HepG2 (cell line): Measurements from ENCODE around the gene HSDL2. TPM values are rescaled to one million over a fixed set of nuclear protein-coding genes. Genes with fewer than 3 reads are reported as not detected.
A peak's percentile ranks its signal among the peaks of the same experiment; 100 is the strongest.

Source experiments
- GPN1 ChIP-seq: sonication (generic); formaldehyde crosslinking; IDR thresholded peaks from 2 replicates; pipeline ENCODE4 v1.5.1; 2020; ENCODE audit warnings: missing genetic modification reagents, borderline replicate concordance
- MIXL1 ChIP-seq: IDR thresholded peaks from 2 replicates; pipeline ENCODE4 v1.6.1; 2016
- ZNF251 ChIP-seq: sonication (generic); formaldehyde crosslinking; IDR thresholded peaks from 2 replicates; pipeline ENCODE4 v1.9.0; 2021; ENCODE audit warnings: mild to moderate bottlenecking, missing genetic modification reagents
- ZNF766 ChIP-seq: sonication (generic); formaldehyde crosslinking; IDR thresholded peaks from 2 replicates; pipeline ENCODE4 v1.5.0; 2020; ENCODE audit warnings: missing genetic modification reagents, borderline replicate concordance
- polyA plus RNA-seq, 8 experiments: library from polyadenylated mRNA; depleted of rRNA in 3 of 8; stranded (reverse) in 7 of 8; unstranded in 1 of 8; fragments of >200 nt; fragmentation: Illumina TruSeq in 4 of 8; extraction: Trizol in 4 of 8; gene quantifications; 2 replicates each; pipeline versions ENCODE4 v1.2.1 to v1.2.3, GENCODE V29; 2011 to 2016; ENCODE audit warnings: low read depth in 4 of 8, missing spikeins in 1 of 8, mixed read lengths in 1 of 8; ENCODE audit not compliant: insufficient read depth in 1 of 8
- total RNA-seq, 5 experiments: library from RNA; depleted of rRNA; stranded (reverse); fragments of >200 nt; fragmentation: Illumina TruSeq; extraction: Trizol; gene quantifications; 2 replicates each; pipeline ENCODE4 v1.2.3, GENCODE V29; 2016; ENCODE audit warnings: low read depth in 1 of 5
- TF ChIP-seq, protein P1 (sequence below): sonication (generic); formaldehyde crosslinking; IDR thresholded peaks from 2 replicates; pipeline ENCODE4 v1.4.0; 2020; ENCODE audit warnings: missing genetic modification reagents
- TF ChIP-seq, protein P2 (sequence below): sonication (generic); formaldehyde crosslinking; IDR thresholded peaks from 2 replicates; pipeline ENCODE4 v1.4.0; 2020; ENCODE audit warnings: missing genetic modification reagents, borderline replicate concordance
- TF ChIP-seq, protein P3 (sequence below): sonication (generic); formaldehyde crosslinking; IDR thresholded peaks from 2 replicates; pipeline ENCODE4 v1.4.0; 2020; ENCODE audit warnings: mild to moderate bottlenecking, missing genetic modification reagents
- TF ChIP-seq, protein P4 (sequence below): IDR thresholded peaks from 2 replicates; pipeline ENCODE4 v1.6.1; 2018; ENCODE audit warnings: missing genetic modification reagents, mild to moderate bottlenecking, missing compliant biosample characterization

The HSDL2 gene
- total and polyA plus RNA-seq, 2 of the 13 experiments (the other 11 are each of a cell fraction or from before 2014, with no cell fraction given), result 55.3 to 80.2 TPM

DNA sequence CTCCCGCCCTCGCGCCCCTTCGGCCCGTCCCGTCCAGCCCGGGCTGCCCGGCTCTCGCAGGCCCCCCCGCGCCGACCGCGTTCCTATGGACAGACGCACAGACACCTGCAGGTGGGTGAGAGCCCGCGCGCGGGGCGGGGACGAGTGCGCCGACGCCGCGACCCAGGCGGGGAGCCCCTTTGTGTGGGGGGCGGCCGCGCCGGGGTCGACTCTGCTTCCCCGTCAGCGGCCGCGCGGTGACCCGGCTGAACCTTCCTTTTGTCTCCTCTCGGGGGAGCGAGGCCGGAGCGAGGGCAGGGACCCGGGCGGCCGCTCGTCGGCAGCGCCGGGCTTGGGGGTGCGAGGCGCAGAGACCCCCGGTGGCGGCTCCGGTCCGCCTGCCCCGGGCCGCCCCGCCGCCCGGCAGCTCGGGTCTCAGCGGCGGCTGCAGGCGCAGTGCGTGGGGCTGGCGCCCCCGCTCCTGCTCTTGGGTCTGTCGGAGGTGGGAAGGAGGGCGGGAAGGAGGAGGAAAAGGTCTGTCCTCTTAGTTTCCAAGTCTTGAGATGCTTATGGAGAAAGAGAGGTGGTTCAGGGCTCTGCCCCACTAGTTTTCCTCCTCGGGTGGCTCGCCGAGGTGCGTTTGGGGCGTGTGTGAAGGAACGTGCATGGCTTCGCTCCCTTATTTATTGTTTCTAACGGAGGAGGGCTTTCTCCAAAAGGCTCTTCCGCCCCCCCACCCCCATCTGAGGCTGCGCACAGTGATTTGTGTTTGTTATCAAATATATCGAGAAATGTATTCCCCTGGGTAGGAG is 107.3 kb downstream of the HSDL2 start (continued):
- TF ChIP-seq, protein P1, sequence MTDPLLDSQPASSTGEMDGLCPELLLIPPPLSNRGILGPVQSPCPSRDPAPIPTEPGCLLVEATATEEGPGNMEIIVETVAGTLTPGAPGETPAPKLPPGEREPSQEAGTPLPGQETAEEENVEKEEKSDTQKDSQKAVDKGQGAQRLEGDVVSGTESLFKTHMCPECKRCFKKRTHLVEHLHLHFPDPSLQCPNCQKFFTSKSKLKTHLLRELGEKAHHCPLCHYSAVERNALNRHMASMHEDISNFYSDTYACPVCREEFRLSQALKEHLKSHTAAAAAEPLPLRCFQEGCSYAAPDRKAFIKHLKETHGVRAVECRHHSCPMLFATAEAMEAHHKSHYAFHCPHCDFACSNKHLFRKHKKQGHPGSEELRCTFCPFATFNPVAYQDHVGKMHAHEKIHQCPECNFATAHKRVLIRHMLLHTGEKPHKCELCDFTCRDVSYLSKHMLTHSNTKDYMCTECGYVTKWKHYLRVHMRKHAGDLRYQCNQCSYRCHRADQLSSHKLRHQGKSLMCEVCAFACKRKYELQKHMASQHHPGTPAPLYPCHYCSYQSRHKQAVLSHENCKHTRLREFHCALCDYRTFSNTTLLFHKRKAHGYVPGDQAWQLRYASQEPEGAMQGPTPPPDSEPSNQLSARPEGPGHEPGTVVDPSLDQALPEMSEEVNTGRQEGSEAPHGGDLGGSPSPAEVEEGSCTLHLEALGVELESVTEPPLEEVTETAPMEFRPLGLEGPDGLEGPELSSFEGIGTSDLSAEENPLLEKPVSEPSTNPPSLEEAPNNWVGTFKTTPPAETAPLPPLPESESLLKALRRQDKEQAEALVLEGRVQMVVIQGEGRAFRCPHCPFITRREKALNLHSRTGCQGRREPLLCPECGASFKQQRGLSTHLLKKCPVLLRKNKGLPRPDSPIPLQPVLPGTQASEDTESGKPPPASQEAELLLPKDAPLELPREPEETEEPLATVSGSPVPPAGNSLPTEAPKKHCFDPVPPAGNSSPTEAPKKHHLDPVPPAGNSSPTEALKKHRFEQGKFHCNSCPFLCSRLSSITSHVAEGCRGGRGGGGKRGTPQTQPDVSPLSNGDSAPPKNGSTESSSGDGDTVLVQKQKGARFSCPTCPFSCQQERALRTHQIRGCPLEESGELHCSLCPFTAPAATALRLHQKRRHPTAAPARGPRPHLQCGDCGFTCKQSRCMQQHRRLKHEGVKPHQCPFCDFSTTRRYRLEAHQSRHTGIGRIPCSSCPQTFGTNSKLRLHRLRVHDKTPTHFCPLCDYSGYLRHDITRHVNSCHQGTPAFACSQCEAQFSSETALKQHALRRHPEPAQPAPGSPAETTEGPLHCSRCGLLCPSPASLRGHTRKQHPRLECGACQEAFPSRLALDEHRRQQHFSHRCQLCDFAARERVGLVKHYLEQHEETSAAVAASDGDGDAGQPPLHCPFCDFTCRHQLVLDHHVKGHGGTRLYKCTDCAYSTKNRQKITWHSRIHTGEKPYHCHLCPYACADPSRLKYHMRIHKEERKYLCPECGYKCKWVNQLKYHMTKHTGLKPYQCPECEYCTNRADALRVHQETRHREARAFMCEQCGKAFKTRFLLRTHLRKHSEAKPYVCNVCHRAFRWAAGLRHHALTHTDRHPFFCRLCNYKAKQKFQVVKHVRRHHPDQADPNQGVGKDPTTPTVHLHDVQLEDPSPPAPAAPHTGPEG (CRISPR knock-in tag), result 0 out of 2 replicates have a peak, but pooled peaks have one; percentile 2
- TF ChIP-seq, protein P2, sequence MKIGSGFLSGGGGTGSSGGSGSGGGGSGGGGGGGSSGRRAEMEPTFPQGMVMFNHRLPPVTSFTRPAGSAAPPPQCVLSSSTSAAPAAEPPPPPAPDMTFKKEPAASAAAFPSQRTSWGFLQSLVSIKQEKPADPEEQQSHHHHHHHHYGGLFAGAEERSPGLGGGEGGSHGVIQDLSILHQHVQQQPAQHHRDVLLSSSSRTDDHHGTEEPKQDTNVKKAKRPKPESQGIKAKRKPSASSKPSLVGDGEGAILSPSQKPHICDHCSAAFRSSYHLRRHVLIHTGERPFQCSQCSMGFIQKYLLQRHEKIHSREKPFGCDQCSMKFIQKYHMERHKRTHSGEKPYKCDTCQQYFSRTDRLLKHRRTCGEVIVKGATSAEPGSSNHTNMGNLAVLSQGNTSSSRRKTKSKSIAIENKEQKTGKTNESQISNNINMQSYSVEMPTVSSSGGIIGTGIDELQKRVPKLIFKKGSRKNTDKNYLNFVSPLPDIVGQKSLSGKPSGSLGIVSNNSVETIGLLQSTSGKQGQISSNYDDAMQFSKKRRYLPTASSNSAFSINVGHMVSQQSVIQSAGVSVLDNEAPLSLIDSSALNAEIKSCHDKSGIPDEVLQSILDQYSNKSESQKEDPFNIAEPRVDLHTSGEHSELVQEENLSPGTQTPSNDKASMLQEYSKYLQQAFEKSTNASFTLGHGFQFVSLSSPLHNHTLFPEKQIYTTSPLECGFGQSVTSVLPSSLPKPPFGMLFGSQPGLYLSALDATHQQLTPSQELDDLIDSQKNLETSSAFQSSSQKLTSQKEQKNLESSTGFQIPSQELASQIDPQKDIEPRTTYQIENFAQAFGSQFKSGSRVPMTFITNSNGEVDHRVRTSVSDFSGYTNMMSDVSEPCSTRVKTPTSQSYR (CRISPR knock-in tag), result no peak
- TF ChIP-seq ZNF766 (CRISPR knock-in tag), result no peak
- TF ChIP-seq MIXL1 (CRISPR knock-in tag), result no peak
- TF ChIP-seq, protein P3, sequence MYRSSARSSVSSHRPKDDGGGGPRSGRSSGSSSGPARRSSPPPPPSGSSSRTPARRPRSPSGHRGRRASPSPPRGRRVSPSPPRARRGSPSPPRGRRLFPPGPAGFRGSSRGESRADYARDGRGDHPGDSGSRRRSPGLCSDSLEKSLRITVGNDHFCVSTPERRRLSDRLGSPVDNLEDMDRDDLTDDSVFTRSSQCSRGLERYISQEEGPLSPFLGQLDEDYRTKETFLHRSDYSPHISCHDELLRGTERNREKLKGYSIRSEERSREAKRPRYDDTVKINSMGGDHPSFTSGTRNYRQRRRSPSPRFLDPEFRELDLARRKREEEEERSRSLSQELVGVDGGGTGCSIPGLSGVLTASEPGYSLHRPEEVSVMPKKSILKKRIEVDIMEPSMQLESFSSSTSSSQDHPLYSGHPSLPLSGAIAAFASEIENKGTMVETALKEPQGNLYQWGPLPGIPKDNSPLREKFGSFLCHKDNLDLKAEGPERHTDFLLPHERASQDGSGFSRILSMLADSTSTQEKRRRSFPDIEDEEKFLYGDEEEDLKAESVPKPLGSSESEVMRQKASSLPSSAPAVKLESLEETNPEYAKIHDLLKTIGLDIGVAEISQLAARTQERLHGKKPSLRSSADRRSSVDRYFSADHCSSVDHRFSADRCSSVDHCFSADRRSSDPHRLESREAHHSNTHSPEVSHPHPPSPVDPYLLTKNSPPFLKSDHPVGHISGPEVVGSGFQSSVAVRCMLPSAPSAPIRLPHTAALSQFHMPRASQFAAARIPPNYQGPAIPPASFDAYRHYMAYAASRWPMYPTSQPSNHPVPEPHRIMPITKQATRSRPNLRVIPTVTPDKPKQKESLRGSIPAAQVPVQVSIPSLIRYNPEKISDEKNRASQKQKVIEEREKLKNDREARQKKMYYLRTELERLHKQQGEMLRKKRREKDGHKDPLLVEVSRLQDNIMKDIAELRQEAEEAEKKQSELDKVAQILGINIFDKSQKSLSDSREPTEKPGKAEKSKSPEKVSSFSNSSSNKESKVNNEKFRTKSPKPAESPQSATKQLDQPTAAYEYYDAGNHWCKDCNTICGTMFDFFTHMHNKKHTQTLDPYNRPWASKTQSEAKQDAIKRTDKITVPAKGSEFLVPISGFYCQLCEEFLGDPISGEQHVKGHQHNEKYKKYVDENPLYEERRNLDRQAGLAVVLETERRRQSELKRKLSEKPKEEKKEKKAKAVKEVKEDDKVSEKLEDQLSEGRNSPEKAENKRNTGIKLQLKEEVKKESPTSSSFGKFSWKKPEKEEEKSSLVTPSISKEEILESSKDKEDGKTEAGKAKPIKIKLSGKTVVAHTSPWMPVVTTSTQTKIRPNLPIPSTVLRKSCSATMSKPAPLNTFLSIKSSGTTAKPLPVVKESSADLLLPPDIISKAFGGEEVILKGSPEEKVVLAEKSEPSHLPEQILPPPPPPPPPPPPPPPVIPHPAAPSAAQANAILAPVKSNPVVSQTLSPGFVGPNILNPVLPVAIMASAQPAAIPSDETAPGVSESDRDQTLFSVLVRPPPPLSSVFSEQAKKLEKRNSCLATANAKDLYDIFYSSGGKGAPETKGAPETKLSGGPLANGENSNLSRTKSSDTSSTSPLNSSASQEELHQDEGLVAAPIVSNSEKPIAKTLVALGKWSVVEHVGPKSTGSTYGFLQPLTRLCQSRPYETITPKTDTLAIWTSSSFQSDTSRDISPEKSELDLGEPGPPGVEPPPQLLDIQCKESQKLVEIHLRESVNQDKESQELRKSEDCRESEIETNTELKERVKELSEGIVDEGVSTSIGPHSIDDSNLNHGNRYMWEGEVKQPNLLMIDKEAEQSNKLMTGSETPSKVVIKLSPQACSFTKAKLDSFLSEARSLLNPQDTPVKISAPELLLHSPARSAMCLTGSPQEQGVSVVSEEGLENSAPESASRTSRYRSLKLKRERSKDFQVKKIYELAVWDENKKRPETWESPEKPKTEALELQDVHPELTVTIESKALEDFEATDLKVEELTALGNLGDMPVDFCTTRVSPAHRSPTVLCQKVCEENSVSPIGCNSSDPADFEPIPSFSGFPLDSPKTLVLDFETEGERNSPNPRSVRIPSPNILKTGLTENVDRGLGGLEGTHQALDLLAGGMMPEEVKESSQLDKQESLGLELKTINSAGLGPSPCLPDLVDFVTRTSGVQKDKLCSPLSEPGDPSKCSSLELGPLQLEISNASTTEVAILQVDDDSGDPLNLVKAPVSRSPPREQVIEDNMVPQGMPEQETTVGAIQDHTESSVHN (CRISPR knock-in tag), result no peak
- no peak for TF ChIP-seq ZNF251
- TF ChIP-seq, protein P4, sequence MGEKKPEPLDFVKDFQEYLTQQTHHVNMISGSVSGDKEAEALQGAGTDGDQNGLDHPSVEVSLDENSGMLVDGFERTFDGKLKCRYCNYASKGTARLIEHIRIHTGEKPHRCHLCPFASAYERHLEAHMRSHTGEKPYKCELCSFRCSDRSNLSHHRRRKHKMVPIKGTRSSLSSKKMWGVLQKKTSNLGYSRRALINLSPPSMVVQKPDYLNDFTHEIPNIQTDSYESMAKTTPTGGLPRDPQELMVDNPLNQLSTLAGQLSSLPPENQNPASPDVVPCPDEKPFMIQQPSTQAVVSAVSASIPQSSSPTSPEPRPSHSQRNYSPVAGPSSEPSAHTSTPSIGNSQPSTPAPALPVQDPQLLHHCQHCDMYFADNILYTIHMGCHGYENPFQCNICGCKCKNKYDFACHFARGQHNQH, result no peak
- TF ChIP-seq GPN1 (CRISPR knock-in tag), result no peak
